DND-41 (cell line): ENCODE measurements around the gene LIME1.

Experiments used
- ATAC-seq: fragments of 200-7000 bp; cut with Tn5 transposase; 3 replicates; pipeline ENCODE4 v1.9.1; 2021; ENCODE audit warnings: low read depth; ENCODE audit not compliant: insufficient read depth
- DNase-seq: peaks from one replicate; pipeline ENCODE4 v3.0.0-alpha.2; 2020
- H2AFZ ChIP-seq: 2 replicates; pipeline ENCODE4 v1.6.0; 2012; ENCODE audit warnings: low read depth, low read length
- H3K27ac ChIP-seq: 2 replicates; pipeline ENCODE4 v1.5.1; 2012; ENCODE audit warnings: low read length, inconsistent platforms
- H3K27me3 ChIP-seq: fragments of 200-600 bp; sonication (generic); 2 replicates; pipeline ENCODE4 v1.6.0; 2012; ENCODE audit warnings: low read length, mild to moderate bottlenecking, inconsistent platforms; ENCODE audit not compliant: insufficient read depth, poor library complexity
- H3K36me3 ChIP-seq: 2 replicates; pipeline ENCODE4 v1.5.1; 2012; ENCODE audit warnings: low read length, inconsistent platforms; ENCODE audit not compliant: insufficient read depth
- H3K4me1 ChIP-seq: 2 replicates; pipeline ENCODE4 v1.5.1; 2012; ENCODE audit warnings: mild to moderate bottlenecking, low read length; ENCODE audit not compliant: insufficient read depth
- H3K4me2 ChIP-seq: 2 replicates; pipeline ENCODE4 v1.6.0; 2012; ENCODE audit warnings: mild to moderate bottlenecking, moderate library complexity, low read length, inconsistent platforms; ENCODE audit not compliant: insufficient read depth
- H3K4me3 ChIP-seq, 2 experiments: fragments of 200-600 bp in 1 of 2; shearing (Covaris generic) in 1 of 2; 2 replicates each; pipeline ENCODE4 v1.5.1; 2012 to 2016; ENCODE audit warnings: inconsistent platforms in 2 of 2, low read length in 2 of 2, mild to moderate bottlenecking in 2 of 2, low read depth in 1 of 2, moderate library complexity in 1 of 2
- H3K79me2 ChIP-seq: 2 replicates; pipeline ENCODE4 v1.6.0; 2012; ENCODE audit warnings: low read length, inconsistent platforms; ENCODE audit not compliant: insufficient read depth
- H3K9ac ChIP-seq: 2 replicates; pipeline ENCODE4 v1.6.0; 2012; ENCODE audit warnings: low read depth, mild to moderate bottlenecking, inconsistent platforms, low read length, moderate library complexity
- H3K9me3 ChIP-seq: 2 replicates; pipeline ENCODE4 v1.5.1; 2012; ENCODE audit warnings: low read length, moderate library complexity, mild to moderate bottlenecking, inconsistent platforms; ENCODE audit not compliant: insufficient read depth, severe bottlenecking
- H4K20me1 ChIP-seq: 2 replicates; pipeline ENCODE4 v1.6.0; 2012; ENCODE audit warnings: low read length; ENCODE audit not compliant: insufficient read depth
- CTCF ChIP-seq: IDR thresholded peaks from 2 replicates; pipeline ENCODE4 v1.5.1; 2012; ENCODE audit warnings: borderline replicate concordance, low read length, moderate library complexity, mild to moderate bottlenecking; ENCODE audit not compliant: poor library complexity, severe bottlenecking; ENCODE audit errors: extremely low read depth
- EZH2 ChIP-seq: IDR thresholded peaks from 3 replicates; pipeline ENCODE4 v1.6.1; 2012; ENCODE audit warnings: borderline replicate concordance, low read depth, mild to moderate bottlenecking, moderate library complexity, low read length, inconsistent platforms; ENCODE audit not compliant: severe bottlenecking

The LIME1 gene

GRCh38 chr20:63689046-63690002, 47.1 kb upstream of the LIME1 start:
- H3K9me3 ChIP-seq, result no peaks in the 10 kb centered on the region
- H3K27ac ChIP-seq, result no peak overlapping the region
- no peaks in the 10 kb centered on the region for H3K27me3 ChIP-seq
- peaks cover 7% of the 10 kb centered on the region; the same call in 1 of the 2 replicates for H4K20me1 ChIP-seq
- TF ChIP-seq EZH2 (no peak), CTCF (no peak)
- no peaks in the 10 kb centered on the region for H3K79me2 ChIP-seq
- no peak overlapping the region for H3K4me2 ChIP-seq
- no peak overlapping the region for H3K4me3 ChIP-seq
- DNase-seq (no peak), ATAC-seq (no peak)
- no peak overlapping the region for H3K9ac ChIP-seq
- H2AFZ ChIP-seq, result no peak overlapping the region
- peaks cover 22% of the 10 kb centered on the region for H3K36me3 ChIP-seq
- H3K4me1 ChIP-seq, result no peaks in the 10 kb centered on the region

GRCh38 chr20:63690003-63690897, 46.2 kb upstream of the LIME1 start:
- Histone ChIP-seq H3K4me2 (no peak overlapping the region), H3K4me1 (no peaks in the 10 kb centered on the region), H3K36me3 (peaks cover 31% of the 10 kb centered on the region), H3K9ac (no peak overlapping the region), H3K79me2 (no peaks in the 10 kb centered on the region), H3K9me3 (no peaks in the 10 kb centered on the region), H4K20me1 (peaks cover 7% of the 10 kb centered on the region; the same call in 1 of the 2 replicates), H3K4me3 (no peak overlapping the region), H3K27ac (no peak overlapping the region), H2AFZ (no peak overlapping the region), H3K27me3 (no peaks in the 10 kb centered on the region)
- no peak for TF ChIP-seq EZH2
- TF ChIP-seq CTCF, result no peak
- no peak for DNase-seq
- no peak for ATAC-seq

- TF ChIP-seq CTCF (no peak), EZH2 (no peak)
- Histone ChIP-seq H3K4me1 (no peaks in the 10 kb centered on the region), H3K4me2 (no peak overlapping the region), H3K9me3 (no peaks in the 10 kb centered on the region), H3K9ac (no peak overlapping the region), H3K27me3 (no peaks in the 10 kb centered on the region), H3K79me2 (no peaks in the 10 kb centered on the region), H3K36me3 (peaks cover 36% of the 10 kb centered on the region), H3K27ac (no peak overlapping the region), H4K20me1 (peaks cover 11% of the 10 kb centered on the region; the same call in 1 of the 2 replicates), H3K4me3 (no peak overlapping the region), H2AFZ (no peak overlapping the region)
- no peak for DNase-seq
- no peak for ATAC-seq
Measured at GRCh38 chr20:63690898-63691710, 45.4 kb upstream of the LIME1 start.
